GM12873 (cell line): ENCODE data around the gene NUCB1.

ENCODE experiments used
- CTCF ChIP-seq: IDR thresholded peaks from 2 replicates; pipeline ENCODE4 v1.5.1; 2012; ENCODE audit warnings: low read depth, mild to moderate bottlenecking, moderate library complexity, low read length, control low read depth; ENCODE audit not compliant: insufficient read depth; ENCODE audit errors: missing control alignments

The NUCB1 gene

DNA sequence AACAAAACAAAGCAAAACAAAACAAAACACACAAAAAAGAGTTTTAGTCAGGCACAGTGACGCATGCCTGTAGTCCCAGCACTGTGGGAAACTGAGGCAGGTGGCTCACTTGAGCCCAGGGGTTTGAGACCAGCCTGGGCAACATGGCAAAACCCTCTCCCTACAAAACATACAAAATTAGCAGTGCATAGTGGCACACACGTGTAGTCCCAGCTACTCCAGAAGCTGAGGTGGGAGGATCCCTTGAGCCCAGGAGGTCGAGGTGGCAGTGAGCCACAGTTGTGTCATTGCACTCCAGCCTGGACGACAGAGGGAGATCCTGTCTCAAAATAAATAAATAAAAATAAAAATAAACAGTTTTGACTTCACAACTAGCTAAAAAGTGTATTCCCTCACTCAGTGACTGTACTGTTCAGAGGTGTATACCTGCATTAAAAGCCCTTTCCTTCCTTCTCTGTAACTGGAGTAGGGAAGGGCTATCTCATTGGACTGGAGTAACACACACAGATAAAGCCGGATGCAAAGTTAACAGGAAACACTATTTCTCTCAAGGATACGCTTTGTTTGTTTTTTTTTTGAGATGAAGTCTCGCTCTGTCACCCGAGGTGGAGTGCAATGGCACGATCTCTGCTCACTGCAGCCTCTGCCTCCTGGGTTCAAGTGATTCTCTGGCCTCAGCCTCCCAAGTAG lies 50.9 kb downstream of the NUCB1 start:
- no peak for TF ChIP-seq CTCF

- no peak for TF ChIP-seq CTCF
These were observed 53.0 kb downstream of the NUCB1 start for GRCh38 chr19:48953141-48953540.

DNA sequence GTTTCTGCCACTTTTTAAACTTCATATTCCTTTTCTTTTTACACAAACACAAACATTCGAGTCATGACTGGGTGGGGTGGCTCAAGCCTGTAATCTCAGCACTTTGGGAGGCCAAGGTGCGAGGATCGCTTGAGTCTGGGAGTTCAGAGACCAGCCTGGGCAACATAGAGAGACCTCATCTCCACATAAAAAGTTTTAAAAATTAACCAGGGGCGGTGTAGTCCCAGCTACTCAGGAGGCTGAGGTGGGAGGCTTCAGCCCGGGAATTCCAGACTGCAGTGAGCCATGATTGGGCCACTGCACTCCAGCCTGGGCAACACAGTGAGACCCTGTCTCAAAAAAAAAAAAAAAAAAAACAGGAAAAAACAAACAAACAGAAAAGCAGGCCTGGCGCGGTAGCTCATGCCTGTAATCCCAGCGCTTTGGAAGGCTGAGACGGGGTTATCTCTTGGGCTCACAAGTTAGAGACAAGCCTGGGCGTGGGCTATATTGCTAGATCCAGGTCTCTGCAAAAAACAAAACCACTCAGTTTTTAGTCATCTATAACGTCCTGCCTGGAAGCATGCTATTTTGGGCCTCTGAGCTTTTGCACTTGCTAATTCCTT lies 54.0 kb downstream of the NUCB1 start:
- no peak for TF ChIP-seq CTCF

DNA sequence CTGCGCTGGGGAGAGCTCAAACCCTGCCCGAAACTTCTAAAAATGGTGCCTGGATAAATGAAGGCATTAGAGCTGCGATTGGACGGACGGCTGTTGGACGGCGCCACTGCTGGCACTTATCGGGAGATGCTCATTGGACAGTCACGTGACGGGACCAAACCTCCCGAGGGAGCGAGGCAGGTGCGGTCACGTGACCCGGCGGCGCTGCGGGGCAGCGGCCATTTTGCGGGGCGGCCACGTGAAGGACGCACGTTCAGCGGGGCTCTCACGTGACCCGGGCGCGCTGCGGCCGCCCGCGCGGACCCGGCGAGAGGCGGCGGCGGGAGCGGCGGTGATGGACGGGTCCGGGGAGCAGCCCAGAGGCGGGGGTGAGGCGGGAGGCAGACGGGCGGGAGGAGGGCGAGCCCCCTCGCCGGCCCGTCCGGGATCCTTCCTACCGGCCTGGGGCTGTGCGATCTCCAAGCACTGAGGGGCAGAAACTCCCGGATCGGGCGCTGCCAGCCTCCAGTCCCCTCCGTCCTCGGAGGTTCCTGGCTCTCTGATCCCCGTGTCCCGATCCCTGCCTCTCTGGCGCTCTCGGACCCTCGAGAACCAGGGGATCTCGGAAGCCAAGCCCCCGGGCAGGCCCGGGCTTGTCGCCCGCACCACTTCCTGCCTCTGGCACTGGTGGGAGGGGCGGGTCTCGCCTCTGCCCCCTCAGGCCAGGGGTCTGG lies 54.6 kb downstream of the NUCB1 start, which contains the start of gene BAX:
BAX (plus strand) TSS at position 281 of the 713 bp plus-strand sequence; CDS start at position 335, 54 bp downstream.
- peak; percentile 17 for TF ChIP-seq CTCF

DNA sequence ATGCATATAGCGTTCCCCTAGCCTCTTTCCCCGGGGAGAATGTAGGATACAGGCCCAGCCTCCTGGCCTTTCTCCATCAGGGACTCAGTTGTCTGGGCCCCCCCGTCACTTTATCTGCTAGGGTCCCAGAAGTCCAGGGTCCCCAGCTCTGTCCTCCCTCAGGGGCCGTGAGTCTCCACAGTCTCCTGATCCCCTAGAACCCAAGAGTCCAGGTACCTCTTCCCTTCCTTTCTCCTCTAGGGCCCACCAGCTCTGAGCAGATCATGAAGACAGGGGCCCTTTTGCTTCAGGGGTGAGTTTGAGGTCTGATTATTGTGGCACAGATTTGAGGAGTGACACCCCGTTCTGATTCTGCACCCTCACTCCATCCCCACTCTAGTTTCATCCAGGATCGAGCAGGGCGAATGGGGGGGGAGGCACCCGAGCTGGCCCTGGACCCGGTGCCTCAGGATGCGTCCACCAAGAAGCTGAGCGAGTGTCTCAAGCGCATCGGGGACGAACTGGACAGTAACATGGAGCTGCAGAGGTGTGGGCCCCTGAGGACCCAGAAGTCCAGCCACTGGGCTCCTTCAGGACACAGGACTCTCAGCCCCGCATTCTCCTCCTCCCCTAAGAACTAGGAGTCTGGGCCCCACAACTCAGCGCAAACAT lies 55.3 kb downstream of the NUCB1 start:
- TF ChIP-seq CTCF, result no peak

- TF ChIP-seq CTCF, result no peak
These were observed 57.9 kb downstream of the NUCB1 start for GRCh38 chr19:48958006-48958405.
